IMR-90 (cell line): ENCODE data around the gene CST1. TPM values are rescaled to one million over a fixed set of nuclear protein-coding genes. Genes with fewer than 3 reads are reported as not detected.

Experiments used
- ATAC-seq: fragments of 200-7000 bp; cut with Tn5 transposase; 2 replicates; pipeline ENCODE4 v1.9.1; 2020; ENCODE audit warnings: low read depth, mild to moderate bottlenecking, moderate library complexity
- BruUV-seq: library from RNA; stranded (reverse); fragments of 400-500 nt; replicated peaks from 2 replicates; lab custom pipeline; 2021; lab: Mats Ljungman, UMichigan
- CTCF ChIA-PET: fragments of 300-600 bp; formaldehyde crosslinking; extraction: SDS; loops from one replicate; lab custom pipeline; 2021; ENCODE audit warnings: antibody characterized with exemption; lab: Yijun Ruan, JAX
- POLR2A ChIA-PET: fragments of 300-600 bp; sonication (Branson Sonifier 250); formaldehyde crosslinking; loops from one replicate; lab custom pipeline; 2022; ENCODE audit warnings: antibody characterized with exemption; ENCODE audit not compliant: unreplicated experiment; lab: Charles Lee
- DNase-seq: peaks from one replicate; pipeline ENCODE4 v3.0.0; 2013
- H2AFZ ChIP-seq: replicated peaks from 2 replicates; pipeline ENCODE3; 2013; ENCODE audit warnings: low read length, mild to moderate bottlenecking; ENCODE audit not compliant: poor library complexity
- H2AK5ac ChIP-seq: 2 replicates; pipeline ENCODE4 v1.6.1; 2013; ENCODE audit warnings: low read depth, low read length, inconsistent platforms
- H2AK9ac ChIP-seq: replicated peaks from 2 replicates; pipeline ENCODE3; 2013; ENCODE audit warnings: mild to moderate bottlenecking, low read depth, low read length, moderate library complexity; ENCODE audit not compliant: poor library complexity
- H2BK120ac ChIP-seq: 2 replicates; pipeline ENCODE4 v1.6.1; 2013; ENCODE audit warnings: low read depth, low read length, inconsistent platforms
- H2BK15ac ChIP-seq: 3 replicates; pipeline ENCODE4 v1.6.1; 2013; ENCODE audit warnings: low read depth, low read length, inconsistent platforms
- H2BK20ac ChIP-seq: 2 replicates; pipeline ENCODE4 v1.6.1; 2013; ENCODE audit warnings: low read depth, mild to moderate bottlenecking, inconsistent platforms, low read length, moderate library complexity
- H2BK5ac ChIP-seq: 2 replicates; pipeline ENCODE4 v1.6.1; 2013; ENCODE audit warnings: mild to moderate bottlenecking, low read depth, low read length, inconsistent platforms; ENCODE audit not compliant: poor library complexity, severe bottlenecking
- H3K14ac ChIP-seq: replicated peaks from 2 replicates; pipeline ENCODE4 v1.6.1; 2013; ENCODE audit warnings: low read depth, low read length, inconsistent platforms
- H3K18ac ChIP-seq: 2 replicates; pipeline ENCODE4 v1.6.1; 2013; ENCODE audit warnings: low read depth, low read length, control low read depth
- H3K23ac ChIP-seq: 2 replicates; pipeline ENCODE4 v1.6.1; 2013; ENCODE audit warnings: low read depth, low read length, inconsistent platforms
- H3K27ac ChIP-seq: 2 replicates; pipeline ENCODE4 v1.5.1; 2013; ENCODE audit warnings: mild to moderate bottlenecking, control low read depth, low read length; ENCODE audit not compliant: insufficient read depth
- H3K27me3 ChIP-seq: 2 replicates; pipeline ENCODE4 v1.6.1; 2013; ENCODE audit warnings: low read length; ENCODE audit not compliant: control insufficient read depth, insufficient read depth
- H3K36me3 ChIP-seq: 2 replicates; pipeline ENCODE4 v1.6.1; 2013; ENCODE audit warnings: low read length, mixed read lengths; ENCODE audit not compliant: control insufficient read depth, insufficient read depth
- H3K4ac ChIP-seq: 2 replicates; pipeline ENCODE4 v1.6.1; 2013; ENCODE audit warnings: low read depth, low read length, inconsistent platforms
- H3K4me1 ChIP-seq: 2 replicates; pipeline ENCODE4 v1.6.1; 2013; ENCODE audit warnings: low read length, mixed read lengths; ENCODE audit not compliant: control insufficient read depth, insufficient read depth
- H3K4me2 ChIP-seq: 2 replicates; pipeline ENCODE4 v1.6.1; 2013; ENCODE audit warnings: low read depth, mild to moderate bottlenecking, control low read depth, low read length, moderate library complexity
- H3K4me3 ChIP-seq: 2 replicates; pipeline ENCODE4 v1.5.1; 2013; ENCODE audit warnings: low read depth, mild to moderate bottlenecking, control low read depth, low read length, moderate library complexity; ENCODE audit not compliant: insufficient read depth
- H3K56ac ChIP-seq: 2 replicates; pipeline ENCODE4 v1.6.1; 2013; ENCODE audit warnings: low read length, inconsistent platforms; ENCODE audit not compliant: insufficient read depth; ENCODE audit errors: extremely low read depth
- H3K79me1 ChIP-seq, 2 experiments: 2 replicates each; pipeline ENCODE4 v1.6.1; 2013; ENCODE audit warnings: low read length in 2 of 2, inconsistent platforms in 1 of 2, low read depth in 1 of 2
- H3K9ac ChIP-seq: 2 replicates; pipeline ENCODE4 v1.6.1; 2013; ENCODE audit warnings: low read depth, low read length, control low read depth
- H3K9me1 ChIP-seq: 2 replicates; pipeline ENCODE4 v1.6.1; 2013; ENCODE audit warnings: low read length, inconsistent platforms; ENCODE audit not compliant: insufficient read depth
- H3K9me3 ChIP-seq: 2 replicates; pipeline ENCODE4 v1.6.1; 2013; ENCODE audit warnings: low read length; ENCODE audit not compliant: control insufficient read depth, insufficient read depth
- H4K20me1 ChIP-seq: 2 replicates; pipeline ENCODE4 v1.6.1; 2013; ENCODE audit warnings: low read length, inconsistent platforms; ENCODE audit not compliant: insufficient read depth
- H4K5ac ChIP-seq: 2 replicates; pipeline ENCODE4 v1.6.1; 2013; ENCODE audit warnings: mild to moderate bottlenecking, low read depth, low read length, control low read depth
- H4K8ac ChIP-seq, 2 experiments: 2 replicates each; pipeline ENCODE4 v1.6.1; 2013; ENCODE audit warnings: low read depth in 2 of 2, low read length in 2 of 2, control low read depth in 1 of 2, inconsistent platforms in 1 of 2
- H4K91ac ChIP-seq: 2 replicates; pipeline ENCODE4 v1.6.1; 2013; ENCODE audit warnings: low read depth, low read length, inconsistent platforms; ENCODE audit not compliant: insufficient read depth
- BHLHE40 ChIP-seq: fragments of 150-350 bp; IDR thresholded peaks from 2 replicates; pipeline ENCODE4 v1.6.1; 2016; ENCODE audit warnings: mild to moderate bottlenecking, low read depth, low read length
- CEBPB ChIP-seq: IDR thresholded peaks from 2 replicates; pipeline ENCODE4 v1.6.1; 2012; ENCODE audit warnings: low read depth, low read length, improper control_type of control experiment
- CHD1 ChIP-seq: IDR thresholded peaks from 2 replicates; pipeline ENCODE4 v1.6.1; 2012; ENCODE audit warnings: low read depth, low read length, improper control_type of control experiment
- CTCF ChIP-seq: conservative IDR thresholded peaks from 2 replicates; pipeline ENCODE4 v1.5.1; 2012; ENCODE audit warnings: mild to moderate bottlenecking, low read depth, low read length, improper control_type of control experiment
- ELK1 ChIP-seq: fragments of 150-350 bp; IDR thresholded peaks from 2 replicates; pipeline ENCODE4 v1.6.1; 2016; ENCODE audit warnings: low read depth, mild to moderate bottlenecking, low read length, moderate library complexity, borderline replicate concordance
- FOS ChIP-seq: fragments of 150-350 bp; IDR thresholded peaks from 2 replicates; pipeline ENCODE4 v1.6.1; 2016; ENCODE audit warnings: low read depth, low read length
- MAFK ChIP-seq: IDR thresholded peaks from 2 replicates; pipeline ENCODE4 v1.6.1; 2012; ENCODE audit warnings: low read depth, low read length, improper control_type of control experiment
- MAZ ChIP-seq: IDR thresholded peaks from 2 replicates; pipeline ENCODE4 v1.6.1; 2012; ENCODE audit warnings: low read depth, mild to moderate bottlenecking, low read length, improper control_type of control experiment, moderate library complexity, borderline replicate concordance
- NFE2L2 ChIP-seq: fragments of 150-350 bp; IDR thresholded peaks from 2 replicates; pipeline ENCODE4 v1.6.1; 2016; ENCODE audit warnings: low read depth, mild to moderate bottlenecking, low read length
- POLR2A ChIP-seq: IDR thresholded peaks from 2 replicates; pipeline ENCODE4 v1.6.1; 2012; ENCODE audit warnings: mild to moderate bottlenecking, low read depth, low read length
- RAD21 ChIP-seq: IDR thresholded peaks from 2 replicates; pipeline ENCODE4 v1.6.1; 2012; ENCODE audit warnings: low read length, improper control_type of control experiment
- RCOR1 ChIP-seq: IDR thresholded peaks from 2 replicates; pipeline ENCODE4 v1.6.1; 2012; ENCODE audit warnings: mild to moderate bottlenecking, low read length, improper control_type of control experiment; ENCODE audit not compliant: insufficient replicate concordance
- RFX5 ChIP-seq: IDR thresholded peaks from 2 replicates; pipeline ENCODE4 v1.8.0; 2012; ENCODE audit warnings: low read depth, mild to moderate bottlenecking, low read length, moderate library complexity
- SMC3 ChIP-seq: fragments of 150-350 bp; IDR thresholded peaks from 2 replicates; pipeline ENCODE4 v1.6.1; 2016; ENCODE audit warnings: low read depth, mild to moderate bottlenecking, antibody characterized with exemption, low read length, moderate library complexity
- USF2 ChIP-seq: fragments of 150-350 bp; IDR thresholded peaks from 2 replicates; pipeline ENCODE4 v1.6.1; 2017; ENCODE audit warnings: mild to moderate bottlenecking, antibody characterized with exemption, low read length, low read depth
- WGBS, 2 experiments: methylation state at CpG; one replicate each; pipeline versions ENCODE4 v1.1.5 to v1.1.7; 2013; ENCODE audit warnings: missing lambda C conversion rate in 2 of 2; ENCODE audit not compliant: insufficient read length in 1 of 2; ENCODE audit errors: extremely low coverage in 2 of 2; 5-methylcytosine and 5-hydroxymethylcytosine counted together
- dilution Hi-C: fragments of 300-500 bp; cut with HindIII; formaldehyde crosslinking; loops from one replicate; pipeline ENCODE4 v1.14.3; 2018; ENCODE audit warnings: low sequenced_read_pairs; ENCODE audit not compliant: unreplicated experiment
- in situ Hi-C: fragments of 300-500 bp; cut with MboI; formaldehyde crosslinking; loops from 3 replicates; pipeline ENCODE4 v1.14.3; 2019; ENCODE audit warnings: low sequenced_read_pairs, inconsistent platforms, mixed read lengths
- intact Hi-C: fragments of 100-400 bp; cut with micrococcal nuclease; formaldehyde crosslinking; loops from 2 replicates; pipeline ENCODE4 v1.10.0; 2022
- polyA plus RNA-seq, 3 experiments: library from polyadenylated mRNA; depleted of rRNA; stranded (reverse); fragments of >200 nt; gene quantifications; 2 replicates each; pipeline ENCODE4 v1.2.3, GENCODE V29; 2012; ENCODE audit warnings: low replicate concordance in 1 of 3
- total RNA-seq: library from RNA; depleted of rRNA; stranded (reverse); fragments of >200 nt; gene quantifications from 2 replicates; pipeline ENCODE4 v1.2.3, GENCODE V29; 2012

The CST1 gene
- total and polyA plus RNA-seq, 2 of the 4 experiments (the other 2 are of a cell fraction) = not detected

- WGBS, 2 experiments = no CpG with 5 or more reads among the region's 1 CpG
- no peak overlapping the region for H4K5ac ChIP-seq
- dilution Hi-C loops = no loop called here
Observed at GRCh38 chr20:23705895-23706294, 44.8 kb downstream of the CST1 start.

More at GRCh38 chr20:23705895-23706294, 44.8 kb downstream of the CST1 start:
- no peaks in the 10 kb centered on the region for H4K20me1 ChIP-seq
- no peaks in the 10 kb centered on the region for H3K79me1 ChIP-seq
- no peak overlapping the region for H2BK5ac ChIP-seq
- no peak overlapping the region for H3K27ac ChIP-seq
- no peak overlapping the region for H2AK9ac ChIP-seq
- H2BK20ac ChIP-seq = no peak overlapping the region
- H3K9me1 ChIP-seq = no peaks in the 10 kb centered on the region
- no peak overlapping the region for H4K91ac ChIP-seq
- no peak overlapping the region for H3K18ac ChIP-seq
- H3K4me3 ChIP-seq = no peak overlapping the region
- H3K14ac ChIP-seq = no peak overlapping the region
- H3K4ac ChIP-seq = no peak overlapping the region
- H3K9me3 ChIP-seq = no peaks in the 10 kb centered on the region
- no peak overlapping the region for H4K8ac ChIP-seq
- no peak overlapping the region for H2BK120ac ChIP-seq
- H2AK5ac ChIP-seq = no peak overlapping the region
- DNase-seq = no peak
- ATAC-seq = no peak
- no peak overlapping the region for H2BK15ac ChIP-seq
- no peak overlapping the region for H3K23ac ChIP-seq
- in situ Hi-C loops = no loop called here
- CTCF ChIA-PET = no interaction called here
- peaks cover 12% of the 10 kb centered on the region for H3K27me3 ChIP-seq
- POLR2A ChIA-PET = no interaction called here
- H3K36me3 ChIP-seq = no peaks in the 10 kb centered on the region
- no peak for TF ChIP-seq MAZ
- TF ChIP-seq NFE2L2 = no peak
- no peak for TF ChIP-seq BHLHE40
- TF ChIP-seq POLR2A = no peak
- TF ChIP-seq RCOR1 = no peak
- TF ChIP-seq MAFK = no peak
- no peak for TF ChIP-seq SMC3
- no peak for TF ChIP-seq CTCF
- no peak for TF ChIP-seq USF2
- TF ChIP-seq FOS = no peak
- no peak for TF ChIP-seq CEBPB
- no peak for TF ChIP-seq RAD21
- no peak for TF ChIP-seq CHD1
- no peak for TF ChIP-seq ELK1
- no peak for TF ChIP-seq RFX5
- H2AFZ ChIP-seq = no peak overlapping the region
- no peak overlapping the region for H3K9ac ChIP-seq
- no peak overlapping the region for H3K56ac ChIP-seq
- H3K4me2 ChIP-seq = no peak overlapping the region
- no TSS peak for BruUV-seq
- intact Hi-C loops = loop anchor here (10.0 kb wide), 1 partner anchor 59 kb away; no protein-coding TSS in a partner anchor
- H3K4me1 ChIP-seq = no peaks in the 10 kb centered on the region
